ENCODE measurements around the gene PRR19. TPM values are rescaled to one million over a fixed set of nuclear protein-coding genes. Genes with fewer than 3 reads are reported as not detected.
"Not testable (repeated sequence)": the region's sequence is repeated elsewhere in the genome, so short reads cannot be mapped to it uniquely, and the experiment has no call there.

PRR19 gene, protein sequence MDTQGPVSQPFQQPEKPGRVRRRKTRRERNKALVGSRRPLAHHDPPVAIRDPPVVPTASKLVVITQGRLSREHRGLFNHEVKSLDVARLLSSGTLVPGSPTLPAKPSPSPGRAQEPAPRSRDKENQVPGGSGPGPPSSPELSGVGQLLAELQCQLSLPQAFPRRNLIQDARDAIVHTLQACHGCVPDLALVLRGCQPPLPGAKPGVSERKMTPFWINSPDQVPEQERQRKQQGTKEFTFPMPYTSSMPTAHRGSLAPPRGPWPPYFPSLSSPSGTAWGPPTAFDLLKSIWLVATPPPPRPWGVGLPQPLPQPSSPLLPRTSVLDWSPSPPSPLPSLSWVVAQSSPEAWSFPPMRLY
- not detected for total RNA-seq
- long read RNA-seq: 0 reads

DNA sequence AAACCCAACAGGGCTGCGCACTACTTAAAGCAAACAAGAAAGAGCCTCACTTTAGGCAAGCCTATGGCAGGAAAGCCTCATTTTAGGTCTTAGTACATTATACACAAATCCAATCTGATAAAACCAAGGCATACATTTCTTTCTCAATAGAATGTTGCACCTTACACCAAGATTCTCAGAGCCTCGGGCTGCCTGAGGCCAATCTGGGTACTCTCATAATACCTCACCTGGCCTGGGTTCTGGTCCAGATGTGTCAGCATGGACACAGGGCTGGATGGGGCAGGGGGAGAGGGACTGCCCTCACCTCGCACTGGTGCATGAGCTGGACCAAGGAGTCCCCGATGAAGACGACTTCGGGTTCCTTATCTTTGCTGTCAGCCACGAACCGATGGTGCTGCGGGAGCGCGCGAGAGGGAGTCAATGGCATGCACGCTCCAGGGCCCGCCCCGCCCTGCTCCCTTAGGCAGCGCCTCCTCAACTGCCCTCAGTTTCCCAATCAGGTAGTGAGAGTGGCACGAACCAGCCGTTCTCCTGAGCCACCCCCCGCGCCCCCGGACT lies at the start of gene PRR19:
TSS of gene PRR19 (plus strand) at position 487 of the 558 bp plus-strand sequence. CDS start 7,453 bp downstream, outside the sequence.
- ATAC-seq (ENCODE audit: poor library complexity) (peak; percentile 29), DNase-seq (no peak)
- intact Hi-C loops (cut with DNase I): no loop called here

DNA sequence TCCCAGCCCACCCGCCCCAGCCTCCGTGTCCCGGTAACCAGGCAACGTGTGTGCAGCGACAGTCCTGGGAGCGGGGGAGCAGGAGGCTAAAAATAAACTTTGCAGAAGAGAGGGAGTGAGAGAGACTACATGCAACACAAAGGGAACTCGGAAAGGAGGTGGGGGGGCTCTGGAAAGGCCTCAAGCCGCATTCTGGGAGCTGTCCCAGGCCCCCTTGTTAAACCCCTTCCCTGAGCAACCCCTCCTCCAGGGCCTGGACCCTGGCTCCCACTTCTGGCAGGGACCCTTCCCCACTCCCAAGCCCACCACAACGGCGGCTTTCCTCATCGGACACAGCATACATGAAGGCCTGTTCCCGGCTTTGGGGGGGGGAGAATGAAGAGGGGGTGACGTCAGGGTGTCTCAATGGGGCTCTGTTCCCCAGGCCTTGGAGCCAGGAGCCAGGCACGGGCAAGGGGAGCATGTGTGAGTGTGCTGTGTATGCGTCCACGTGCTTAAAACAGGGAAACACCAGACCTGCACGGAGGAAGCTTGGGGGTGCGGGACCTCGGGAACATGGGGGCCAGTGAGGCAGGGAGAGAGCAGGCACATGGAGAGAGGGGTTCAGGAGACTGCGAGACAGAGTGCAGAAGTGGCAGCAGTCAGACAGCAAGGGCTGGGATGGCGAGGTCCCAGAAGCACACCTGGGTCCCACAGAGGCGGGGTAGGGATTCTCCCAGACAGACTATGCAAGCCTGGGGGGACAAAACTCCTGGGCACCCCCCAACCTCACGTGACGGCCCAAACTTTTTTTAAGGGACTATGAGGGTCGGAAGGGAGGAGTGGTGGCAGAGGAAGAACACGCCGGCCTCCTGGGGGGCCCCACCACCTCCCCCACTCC lies 49.3 kb upstream of the PRR19 start:
- DNase-seq: no peak
- intact Hi-C loops (cut with DNase I): no loop called here
- ATAC-seq (ENCODE audit: poor library complexity): peak; percentile 14

DNA sequence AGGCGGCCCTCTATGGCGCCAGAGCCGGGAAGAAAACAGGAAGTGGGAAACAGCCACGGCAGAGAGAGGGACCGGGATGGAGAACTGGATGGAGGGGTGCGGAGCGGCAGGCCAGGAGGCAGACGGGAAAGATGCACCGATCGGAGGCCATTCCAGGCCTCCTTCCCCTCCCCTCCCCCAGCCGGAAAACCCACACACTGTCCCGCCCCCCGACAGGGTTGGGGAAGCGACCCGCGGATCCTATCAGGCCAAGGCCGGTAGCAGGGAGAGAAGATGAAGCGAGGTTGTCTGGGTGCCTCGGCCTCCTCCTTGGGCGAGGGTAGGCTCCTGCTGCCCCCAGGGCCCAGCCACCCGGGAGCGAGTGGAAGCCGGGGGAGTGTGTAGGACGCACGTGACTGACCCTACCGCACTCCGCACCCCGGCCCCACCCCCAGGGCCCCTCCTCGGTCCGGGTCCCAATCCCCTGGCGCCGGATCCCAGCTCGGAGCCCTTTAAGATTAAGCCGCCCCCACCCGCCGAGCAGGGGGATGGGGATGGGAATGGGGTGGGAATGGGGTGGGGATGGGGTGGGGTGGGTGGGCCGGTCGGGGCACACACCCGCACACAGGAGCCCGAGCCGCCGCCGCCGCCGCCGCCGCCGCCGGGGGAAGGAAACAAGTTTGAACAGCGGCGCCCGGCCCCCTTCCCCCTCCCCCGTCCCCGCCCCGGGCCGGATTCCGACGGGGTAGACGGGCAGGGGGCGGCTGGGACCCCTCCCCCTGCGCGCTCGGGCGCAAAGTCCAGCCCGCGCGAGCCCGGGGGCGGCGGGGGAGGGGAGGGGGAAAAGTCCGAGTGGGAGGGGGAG lies 48.5 kb upstream of the PRR19 start:
- intact Hi-C loops (cut with DNase I): no loop called here
- peak; percentile 73 for DNase-seq
- peak; percentile 6 for ATAC-seq (ENCODE audit: poor library complexity)

DNA sequence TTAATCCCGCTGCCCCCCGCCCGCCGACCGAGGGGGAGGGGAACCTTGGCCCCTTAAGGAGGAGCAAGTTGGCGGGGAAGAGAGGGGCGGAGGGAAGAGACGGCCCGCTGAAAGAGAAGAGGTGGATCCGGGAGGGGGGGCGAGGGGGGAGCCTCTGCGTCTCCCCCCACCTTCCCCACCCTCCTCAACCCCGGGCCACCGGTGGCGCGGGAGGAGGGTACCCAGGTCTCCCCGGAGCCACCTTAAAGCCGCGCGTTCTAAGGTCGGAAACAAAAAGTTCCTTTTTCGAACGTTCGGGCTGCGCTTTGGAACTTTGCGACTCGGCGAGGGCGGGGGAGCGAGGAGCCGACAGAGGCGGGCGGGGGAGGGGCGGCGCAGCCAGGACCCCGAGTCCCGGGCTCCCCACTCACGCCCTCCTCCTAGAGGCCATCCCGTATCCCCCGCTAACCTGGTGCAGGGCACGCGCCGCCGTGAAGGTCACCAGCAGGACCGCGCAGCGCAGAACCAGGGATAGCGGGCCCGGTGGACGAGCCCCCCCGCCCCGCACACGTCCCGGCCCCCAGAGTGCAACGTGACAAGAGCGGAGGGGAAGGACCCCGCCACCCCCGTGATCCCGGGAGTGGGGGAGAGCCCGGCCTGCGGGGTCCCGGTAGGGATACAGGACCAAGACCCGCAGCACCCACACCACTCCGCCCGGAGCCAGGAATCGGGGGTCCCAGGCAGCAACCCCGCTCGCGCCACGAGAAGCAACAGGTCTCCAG lies 47.7 kb upstream of the PRR19 start:
- DNase-seq (peak; percentile 83), ATAC-seq (ENCODE audit: poor library complexity) (peak; percentile 43)
- intact Hi-C loops (cut with DNase I): no loop called here

DNA sequence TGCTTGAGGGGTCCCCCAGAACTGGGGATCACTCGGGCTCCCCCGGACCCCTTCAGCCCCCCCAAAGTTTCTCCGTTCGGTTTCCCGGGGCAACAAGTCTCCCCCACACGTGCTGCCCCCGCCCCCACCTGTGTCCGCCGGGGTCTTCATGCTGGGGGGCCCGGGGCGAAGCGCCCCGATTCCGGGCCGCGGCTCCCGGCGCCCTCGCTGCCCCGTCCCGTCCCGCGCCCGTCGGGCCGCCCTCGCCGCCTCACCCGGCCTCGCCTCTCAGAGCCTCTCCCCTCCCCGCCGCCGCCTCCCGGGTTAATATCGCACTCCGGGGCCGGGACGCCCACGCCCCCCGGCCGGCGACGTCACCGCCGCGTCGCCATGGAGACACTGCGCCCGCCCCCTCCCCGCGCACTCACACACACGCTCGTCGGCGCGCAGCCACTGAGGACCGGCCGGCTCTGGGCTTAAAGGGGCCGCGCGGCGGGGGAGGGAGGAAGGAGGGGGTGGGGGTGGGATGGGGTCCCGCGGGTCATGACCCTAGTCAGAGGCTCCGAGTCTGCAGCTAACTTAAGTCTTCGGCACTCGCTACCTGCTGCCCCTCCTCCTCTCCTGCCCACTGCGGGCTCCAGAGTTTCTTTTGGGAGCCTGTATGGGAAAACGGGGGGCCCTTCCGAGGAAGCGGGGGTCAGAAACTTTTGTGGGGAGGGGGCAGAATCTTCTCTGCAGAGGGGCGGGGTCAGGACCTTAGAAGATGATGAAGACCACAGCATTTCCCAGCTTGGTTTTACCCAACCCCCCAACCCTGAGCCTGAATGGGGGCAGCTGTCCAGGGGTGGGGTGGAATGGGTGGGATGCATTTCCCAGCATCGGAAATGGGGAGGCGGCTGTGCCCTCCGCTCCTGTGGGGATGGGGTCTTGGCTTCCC lies 46.8 kb upstream of the PRR19 start, which contains the start of gene ERF:
TSS of gene ERF (minus strand) at position 279 of the 916 bp plus-strand sequence. CDS start at position 150, 129 bp downstream.
- DNase-seq (peak; percentile 97), ATAC-seq (ENCODE audit: poor library complexity) (peak; percentile 82)
- intact Hi-C loops (cut with DNase I): no loop called here

DNA sequence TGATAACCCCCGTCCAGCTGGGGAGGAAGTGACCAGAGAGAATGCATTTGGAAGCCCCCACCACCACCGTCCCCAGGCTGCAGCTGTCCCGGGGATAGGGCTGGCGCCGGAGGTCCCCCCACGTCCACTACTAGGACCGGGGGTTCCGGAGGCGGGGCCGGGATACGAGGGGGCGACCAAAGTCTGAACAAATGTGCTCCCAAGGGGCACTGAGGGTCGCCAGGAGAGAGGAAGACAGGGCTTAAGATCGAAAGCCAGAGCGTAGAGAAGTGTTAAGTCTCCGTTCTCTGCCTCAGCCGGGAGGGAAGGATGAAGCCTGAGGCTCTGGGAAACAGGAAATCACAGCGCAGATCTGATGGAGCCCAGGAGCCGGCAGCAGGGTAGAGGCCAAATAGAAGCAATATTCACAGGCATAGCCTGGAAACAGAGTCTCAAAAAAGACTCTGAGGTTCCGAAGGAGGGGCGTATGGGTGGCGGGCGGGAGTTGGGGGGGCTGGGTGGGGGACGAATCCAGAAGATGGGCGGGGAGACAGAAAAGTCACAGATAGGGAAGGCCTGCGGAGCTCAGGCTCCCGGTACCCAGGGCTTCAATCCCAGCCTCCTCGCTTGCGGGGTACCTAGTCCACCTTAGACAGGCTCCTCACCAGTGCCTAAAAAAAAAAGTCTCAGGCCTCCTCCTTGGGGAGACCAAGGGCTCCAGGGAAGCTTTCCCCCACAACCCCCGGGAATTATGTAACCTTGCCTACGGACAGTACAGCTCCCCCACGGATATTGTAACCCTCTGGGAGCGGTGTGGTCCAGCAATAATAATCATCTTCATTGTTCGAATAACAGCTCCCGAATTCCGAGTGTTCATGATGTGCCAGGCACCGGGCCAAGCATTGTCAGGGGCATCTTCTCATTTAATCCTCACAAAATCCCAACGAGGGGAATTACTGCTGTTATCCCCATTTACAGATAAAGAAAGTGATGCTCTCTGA lies 45.9 kb upstream of the PRR19 start:
- intact Hi-C loops (cut with DNase I): no loop called here
- ATAC-seq (ENCODE audit: poor library complexity) (peak; percentile 1), DNase-seq (peak; percentile 77)

DNA sequence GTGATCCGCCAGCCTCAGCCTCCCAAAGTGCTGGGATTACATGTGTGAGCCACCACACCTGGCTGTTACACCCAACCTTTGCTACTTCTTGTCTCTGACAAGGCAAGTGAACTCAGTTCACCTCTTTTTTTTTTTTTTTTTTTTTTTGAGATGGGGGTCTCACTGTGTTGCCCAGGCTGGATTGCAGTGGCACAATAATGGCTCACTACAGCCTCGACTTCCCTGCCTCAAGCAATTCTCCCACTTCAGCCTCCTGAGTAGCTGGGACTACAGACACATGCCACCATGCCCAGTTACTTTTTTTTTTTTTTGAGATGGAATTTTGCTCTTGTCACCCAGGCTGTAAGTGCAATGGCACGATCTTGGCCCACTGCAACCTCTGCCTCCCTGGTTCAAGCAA lies 44.1 kb upstream of the PRR19 start:
- DNase-seq; ATAC-seq (ENCODE audit: poor library complexity); intact Hi-C loops (cut with DNase I): not testable (repeated sequence)

DNA sequence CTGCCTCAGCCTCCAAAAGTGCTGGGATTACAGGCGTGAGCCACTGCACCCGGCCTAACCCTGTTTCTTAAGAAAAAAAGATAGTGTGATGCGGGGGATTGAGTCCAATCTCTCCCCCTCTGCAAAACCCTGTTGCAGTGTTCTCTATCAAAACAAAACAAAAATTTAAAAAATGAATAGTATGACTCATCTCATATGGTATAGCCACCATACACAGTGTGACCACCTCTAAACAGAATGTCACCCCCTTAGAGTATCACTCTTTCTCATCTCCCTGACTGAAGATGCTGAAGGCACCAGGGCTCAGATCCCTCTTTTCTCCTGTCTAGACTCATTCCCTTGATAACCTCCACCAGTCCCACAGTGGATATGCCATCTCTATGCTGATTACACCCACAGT lies 40.2 kb upstream of the PRR19 start:
- ATAC-seq (ENCODE audit: poor library complexity) (no peak), DNase-seq (no peak)
- intact Hi-C loops (cut with DNase I): no loop called here

DNA sequence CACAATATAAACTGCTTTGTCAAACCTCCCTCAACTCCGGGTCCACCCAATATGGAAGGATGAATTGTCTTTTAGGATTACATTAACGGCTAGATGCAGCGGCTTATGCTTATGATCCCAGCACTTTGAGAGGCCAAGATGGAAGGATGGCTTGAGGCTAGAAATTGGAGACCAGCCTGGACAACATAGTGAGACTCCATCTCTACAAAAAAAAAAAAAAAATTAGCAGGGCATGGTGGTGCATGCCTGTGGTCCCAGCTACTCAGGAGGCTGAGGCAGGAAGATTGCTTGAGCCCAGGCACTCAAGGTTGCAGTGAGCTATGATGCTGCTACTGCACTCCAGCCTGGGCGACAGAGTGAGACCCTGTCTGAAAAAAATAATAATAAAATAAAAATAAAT lies 35.8 kb upstream of the PRR19 start:
- ATAC-seq (ENCODE audit: poor library complexity); intact Hi-C loops (cut with DNase I); DNase-seq: not testable (repeated sequence)

DNA sequence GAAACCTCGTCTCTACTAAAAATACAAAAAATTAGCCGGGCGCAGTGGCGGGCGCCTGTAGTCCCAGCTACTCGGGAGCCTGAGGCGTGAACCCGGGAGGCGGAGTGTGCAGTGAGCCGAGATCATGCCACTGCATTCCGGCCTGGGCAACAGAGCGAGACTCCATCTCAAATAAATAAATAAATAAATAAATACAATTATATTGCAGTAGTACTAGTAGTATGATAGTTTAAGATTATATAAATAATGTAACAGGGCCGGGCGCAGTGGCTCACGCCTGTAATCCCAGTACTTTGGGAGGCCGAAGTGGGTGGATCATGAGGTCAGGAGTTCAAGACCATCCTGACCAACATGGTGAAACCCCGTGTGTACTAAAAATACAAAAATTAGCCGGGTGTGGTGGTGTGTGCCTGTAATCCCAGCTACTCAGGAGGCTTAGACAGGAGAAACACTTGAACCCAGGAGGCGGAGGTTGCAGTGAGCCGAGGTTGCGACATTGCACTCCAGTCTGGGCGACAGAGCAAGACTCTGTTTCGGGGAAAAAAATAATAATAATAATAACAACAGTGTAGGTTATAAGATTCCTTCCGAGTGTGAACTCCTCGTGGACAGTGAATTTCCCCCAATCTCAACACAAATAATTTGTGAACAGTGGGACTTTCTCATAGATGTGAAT lies 34.9 kb upstream of the PRR19 start:
- intact Hi-C loops (cut with DNase I): not testable (repeated sequence)

DNA sequence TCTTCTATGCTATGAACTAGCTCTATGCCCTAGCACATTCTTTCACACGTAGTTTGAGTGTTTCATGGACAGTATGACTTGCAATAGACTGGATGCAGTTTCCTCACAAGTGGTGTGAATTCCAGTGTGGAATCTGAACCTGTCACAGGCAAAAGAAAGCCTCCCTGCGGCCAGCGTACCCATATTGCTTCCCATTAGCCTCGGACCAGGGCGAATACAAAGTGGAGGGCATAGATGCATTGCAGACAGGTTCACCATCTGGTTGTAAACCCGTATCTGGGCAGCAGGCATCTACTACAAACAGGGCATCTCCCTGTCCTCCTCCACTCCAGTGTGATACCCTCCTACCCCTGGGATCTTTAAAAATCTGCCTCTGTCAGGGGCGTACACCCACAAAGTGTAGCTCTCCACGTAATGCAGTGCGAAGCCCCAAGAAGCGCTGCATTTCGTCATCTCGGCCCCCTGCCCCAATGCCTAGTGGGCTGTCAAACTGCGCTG lies 34.2 kb upstream of the PRR19 start:
- intact Hi-C loops (cut with DNase I): no loop called here
- ATAC-seq (ENCODE audit: poor library complexity) (no peak), DNase-seq (no peak)

More for the DNA sequence above, 34.9 kb upstream of the PRR19 start:
- ATAC-seq (ENCODE audit: poor library complexity); DNase-seq: not testable (repeated sequence)

DNA sequence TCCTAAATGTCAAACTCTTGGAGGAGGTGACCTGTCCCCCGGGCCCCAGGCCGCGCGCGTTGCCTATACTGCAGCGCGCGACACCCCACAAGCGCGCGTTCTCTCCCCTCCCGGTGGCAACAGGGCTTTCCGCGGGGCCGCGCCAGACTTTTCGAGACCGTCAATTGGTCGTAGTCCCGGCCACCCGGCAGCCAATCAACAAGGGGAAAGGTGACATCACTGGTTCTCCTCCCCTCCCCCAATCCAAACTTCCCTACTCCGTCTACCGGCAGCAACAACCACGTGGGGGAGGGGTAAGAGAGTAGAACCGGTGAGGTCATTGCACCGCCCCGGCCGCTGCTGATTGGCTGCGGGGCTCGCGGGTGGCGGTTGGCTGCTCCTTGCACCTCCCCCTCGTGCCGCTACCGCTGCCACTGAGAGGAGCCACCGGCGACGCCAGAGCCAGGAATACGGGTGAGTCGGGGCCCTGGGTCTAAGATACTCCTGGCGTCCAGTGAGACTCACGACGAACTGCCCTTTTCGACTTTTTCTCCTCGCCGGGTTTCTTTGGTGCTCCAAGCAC lies 33.7 kb upstream of the PRR19 start:
- DNase-seq: peak; percentile 99
- intact Hi-C loops (cut with DNase I): no loop called here
- peak; percentile 90 for ATAC-seq (ENCODE audit: poor library complexity)

DNA sequence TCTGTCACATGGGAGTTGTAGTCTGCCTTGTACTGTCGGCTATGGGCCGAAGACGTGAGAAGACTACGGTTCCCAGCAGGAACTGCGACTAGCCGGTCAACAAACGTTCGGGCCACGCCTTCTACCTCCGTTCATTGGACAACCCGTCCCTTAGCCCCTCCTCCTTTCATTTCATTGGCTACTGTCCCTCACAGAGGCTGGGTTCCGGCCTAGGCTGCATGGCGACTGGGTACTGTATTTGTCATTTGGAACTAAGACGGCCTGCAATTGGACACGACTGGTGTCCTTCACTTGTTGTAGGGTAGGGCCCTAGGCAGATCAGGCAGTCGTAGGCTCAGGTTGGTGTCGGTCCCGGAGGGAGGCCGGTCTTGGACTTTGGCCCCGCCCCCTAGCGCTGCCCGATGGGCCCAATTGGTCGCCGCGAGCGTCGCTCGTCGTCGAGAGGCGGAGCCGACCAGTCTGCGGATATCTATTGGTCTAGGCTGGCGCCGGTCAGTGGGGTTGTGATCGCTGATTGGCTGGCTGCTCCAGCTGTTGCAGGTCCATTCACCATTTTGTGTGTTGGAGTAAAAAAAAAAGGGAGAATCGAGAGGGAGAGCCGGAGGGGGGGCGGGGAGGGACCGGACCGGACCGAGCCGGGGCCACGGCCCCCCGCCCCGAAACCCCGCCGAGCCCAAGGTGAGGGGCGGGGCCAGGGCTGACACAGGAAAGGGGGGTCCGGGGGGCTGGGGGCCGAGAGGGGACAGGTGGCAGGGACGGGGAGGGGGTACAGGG lies 33.0 kb upstream of the PRR19 start, which contains the start of gene CIC:
TSS of gene CIC (plus strand) at position 549 of the 774 bp plus-strand sequence. CDS start 2,532 bp downstream, outside the sequence.
- peak; percentile 99 for DNase-seq
- intact Hi-C loops (cut with DNase I): no loop called here
- peak; percentile 90 for ATAC-seq (ENCODE audit: poor library complexity)
